ENCODE results near the gene MYO1D.

DNA sequence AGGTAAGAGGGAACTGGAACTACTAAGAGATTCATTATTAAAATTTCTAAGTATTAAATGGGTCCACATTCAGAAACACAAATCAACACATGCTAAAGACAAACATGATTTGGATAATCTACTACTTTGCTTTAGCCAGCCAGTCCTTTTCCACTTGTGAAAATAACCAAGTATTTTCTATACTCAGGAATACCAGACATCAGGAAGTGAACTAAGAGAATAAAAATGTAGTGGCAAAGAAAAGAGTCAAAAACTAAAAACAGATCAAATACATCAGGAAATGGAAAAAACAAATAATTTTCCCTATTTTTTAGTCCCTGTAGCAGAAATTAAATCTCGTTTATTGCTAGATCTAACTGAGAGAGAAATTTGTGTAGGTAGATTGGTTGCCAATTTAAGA is 78.0 kb downstream of the MYO1D start:
- TF ChIP-seq CTCF (IDR thresholded peaks at IDR 0.05) (no peak), POLR2A (IDR thresholded peaks at IDR 0.05) (no peak)
